ENCODE data around the gene ARFGEF3. TPM values are rescaled to one million over a fixed set of nuclear protein-coding genes. Genes with fewer than 3 reads are reported as not detected.

The ARFGEF3 gene
- total and polyA plus RNA-seq, 2 experiments from 2014 or later: 0.43 to 1.1 TPM

- DNase-seq (ENCODE audit: low read depth in 1 of 2, low spot score in 1 of 2): no peak
- TF ChIP-seq CTCF (IDR thresholded peaks at IDR 0.05; ENCODE audit: low read depth, low read length): no peak
- Histone ChIP-seq H3K9me3 (ENCODE audit: low read depth) (no peaks in the 10 kb centered on the region), H3K4me1 (ENCODE audit: low read depth) (no peaks in the 10 kb centered on the region), H3K36me3 (no peaks in the 10 kb centered on the region), H3K4me3 (no peak overlapping the region), H3K27ac (no peak overlapping the region), H3K27me3 (no peaks in the 10 kb centered on the region)
These were observed 35.8 kb downstream of the ARFGEF3 start for GRCh38 chr6:138197570-138197969.

GRCh38 chr6:138198430-138199091 lies 36.8 kb downstream of the ARFGEF3 start:
- no peaks in the 10 kb centered on the region for H3K27me3 ChIP-seq
- H3K9me3 ChIP-seq (ENCODE audit: low read depth): no peaks in the 10 kb centered on the region
- no peak overlapping the region for H3K4me3 ChIP-seq
- no peak for DNase-seq (ENCODE audit: low read depth in 1 of 2, low spot score in 1 of 2)
- no peak for TF ChIP-seq CTCF (IDR thresholded peaks at IDR 0.05; ENCODE audit: low read depth, low read length)
- H3K4me1 ChIP-seq (ENCODE audit: low read depth): no peaks in the 10 kb centered on the region
- no peaks in the 10 kb centered on the region for H3K36me3 ChIP-seq
- no peak overlapping the region for H3K27ac ChIP-seq

- TF ChIP-seq CTCF (IDR thresholded peaks at IDR 0.05; ENCODE audit: low read depth, low read length): no peak
- no peak for DNase-seq (ENCODE audit: low read depth in 1 of 2, low spot score in 1 of 2)
- H3K27me3 ChIP-seq: no peaks in the 10 kb centered on the region
These were observed 40.1 kb downstream of the ARFGEF3 start for GRCh38 chr6:138201836-138202235.

GRCh38 chr6:138203315-138203714 lies 41.6 kb downstream of the ARFGEF3 start:
- no peak overlapping the region for H3K4me3 ChIP-seq
- H3K36me3 ChIP-seq: no peaks in the 10 kb centered on the region
- TF ChIP-seq CTCF (IDR thresholded peaks at IDR 0.05; ENCODE audit: low read depth, low read length): no peak
- no peaks in the 10 kb centered on the region for H3K4me1 ChIP-seq (ENCODE audit: low read depth)
- DNase-seq (ENCODE audit: low read depth in 1 of 2, low spot score in 1 of 2): no peak
- H3K9me3 ChIP-seq (ENCODE audit: low read depth): no peaks in the 10 kb centered on the region
- no peak overlapping the region for H3K27ac ChIP-seq
- H3K27me3 ChIP-seq: no peaks in the 10 kb centered on the region

More at GRCh38 chr6:138201836-138202235, 40.1 kb downstream of the ARFGEF3 start:
- Histone ChIP-seq H3K4me3 (no peak overlapping the region), H3K36me3 (no peaks in the 10 kb centered on the region), H3K27ac (no peak overlapping the region), H3K4me1 (ENCODE audit: low read depth) (no peaks in the 10 kb centered on the region), H3K9me3 (ENCODE audit: low read depth) (no peaks in the 10 kb centered on the region)

- no peaks in the 10 kb centered on the region for H3K27me3 ChIP-seq
- H3K27ac ChIP-seq: no peak overlapping the region
- H3K4me1 ChIP-seq (ENCODE audit: low read depth): no peaks in the 10 kb centered on the region
- no peak overlapping the region for H3K4me3 ChIP-seq
- no peak for DNase-seq (ENCODE audit: low read depth in 1 of 2, low spot score in 1 of 2)
- H3K9me3 ChIP-seq (ENCODE audit: low read depth): no peaks in the 10 kb centered on the region
- no peaks in the 10 kb centered on the region for H3K36me3 ChIP-seq
- TF ChIP-seq CTCF (IDR thresholded peaks at IDR 0.05; ENCODE audit: low read depth, low read length): no peak
These were observed 42.6 kb downstream of the ARFGEF3 start for GRCh38 chr6:138204303-138204702.
